Fibroblast of mammary gland (primary cell): Measurements from ENCODE around the gene TESMIN.

Source experiments
- DNase-seq: peaks from one replicate; pipeline ENCODE4 v3.0.0-alpha.2; 2010; ENCODE audit warnings: low read depth
- H3K4me3 ChIP-seq: 2 replicates; pipeline ENCODE4 v1.5.1; 2011; ENCODE audit warnings: low read depth, mild to moderate bottlenecking, low read length, moderate library complexity; ENCODE audit not compliant: control insufficient read depth
- TF ChIP-seq, protein P1 (sequence below): conservative IDR thresholded peaks from 2 replicates; pipeline ENCODE4 v1.5.1; 2011; ENCODE audit warnings: low read depth, low read length, inconsistent platforms; ENCODE audit not compliant: control insufficient read depth, insufficient read depth

The TESMIN gene

DNA sequence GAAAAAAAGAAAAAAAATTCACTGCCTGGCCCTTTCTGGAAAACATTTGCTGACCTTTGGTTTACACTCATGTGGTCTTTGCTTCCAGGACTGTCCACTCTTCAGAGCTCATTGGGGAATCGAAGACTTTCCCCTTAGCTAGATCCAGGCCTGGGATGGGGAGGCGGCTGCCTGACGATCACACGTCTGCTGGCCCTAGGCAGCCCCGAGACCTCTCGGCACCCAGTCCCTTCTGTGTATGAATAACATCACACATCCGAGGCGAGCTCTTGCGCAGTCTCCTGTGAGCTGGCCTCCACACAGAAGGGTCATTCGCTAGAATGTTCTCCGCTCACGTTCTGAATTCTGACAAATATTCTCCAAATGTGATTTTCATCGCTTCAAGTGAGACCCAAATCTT lies 92.7 kb downstream of the TESMIN start:
- TF ChIP-seq, protein P1, sequence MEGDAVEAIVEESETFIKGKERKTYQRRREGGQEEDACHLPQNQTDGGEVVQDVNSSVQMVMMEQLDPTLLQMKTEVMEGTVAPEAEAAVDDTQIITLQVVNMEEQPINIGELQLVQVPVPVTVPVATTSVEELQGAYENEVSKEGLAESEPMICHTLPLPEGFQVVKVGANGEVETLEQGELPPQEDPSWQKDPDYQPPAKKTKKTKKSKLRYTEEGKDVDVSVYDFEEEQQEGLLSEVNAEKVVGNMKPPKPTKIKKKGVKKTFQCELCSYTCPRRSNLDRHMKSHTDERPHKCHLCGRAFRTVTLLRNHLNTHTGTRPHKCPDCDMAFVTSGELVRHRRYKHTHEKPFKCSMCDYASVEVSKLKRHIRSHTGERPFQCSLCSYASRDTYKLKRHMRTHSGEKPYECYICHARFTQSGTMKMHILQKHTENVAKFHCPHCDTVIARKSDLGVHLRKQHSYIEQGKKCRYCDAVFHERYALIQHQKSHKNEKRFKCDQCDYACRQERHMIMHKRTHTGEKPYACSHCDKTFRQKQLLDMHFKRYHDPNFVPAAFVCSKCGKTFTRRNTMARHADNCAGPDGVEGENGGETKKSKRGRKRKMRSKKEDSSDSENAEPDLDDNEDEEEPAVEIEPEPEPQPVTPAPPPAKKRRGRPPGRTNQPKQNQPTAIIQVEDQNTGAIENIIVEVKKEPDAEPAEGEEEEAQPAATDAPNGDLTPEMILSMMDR, result no peak
- no peak overlapping the region for H3K4me3 ChIP-seq
- DNase-seq, result peak; percentile 79

DNA sequence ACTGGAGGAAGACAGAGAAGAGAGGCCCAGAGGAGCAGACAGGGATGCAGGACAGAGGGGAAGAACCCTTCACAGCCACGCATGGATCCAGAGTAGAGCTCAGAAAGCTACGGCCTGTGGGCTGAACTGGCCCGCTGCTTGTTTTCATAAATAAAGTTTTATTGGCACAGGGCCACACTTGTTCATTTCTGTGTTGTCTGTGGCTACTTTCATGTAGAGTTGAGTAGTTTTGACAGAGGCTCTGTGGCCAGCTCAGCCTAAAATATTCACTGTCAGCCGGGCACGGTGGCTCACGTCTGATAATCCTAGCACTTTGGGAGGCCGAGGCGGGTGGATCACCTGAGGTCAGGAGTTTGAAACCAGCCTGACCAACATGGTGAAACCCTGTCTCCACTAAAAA lies 93.2 kb downstream of the TESMIN start:
- DNase-seq, result no peak
- TF ChIP-seq, protein P1, result no peak
- H3K4me3 ChIP-seq, result no peak overlapping the region
